Parathyroid adenoma (tissue), 2 donors: ENCODE data around the gene BARD1.

ENCODE experiments used
- H2AFZ ChIP-seq: fragments of 300-600 bp; sonication (generic); one replicate; pipeline ENCODE4 v1.7.0; 2017; ENCODE audit warnings: antibody characterized with exemption, mild to moderate bottlenecking
- H3K27ac ChIP-seq: fragments of 300-600 bp; sonication (generic); one replicate; pipeline ENCODE4 v1.7.0; 2017
- H3K27me3 ChIP-seq: fragments of 300-600 bp; sonication (generic); one replicate; pipeline ENCODE4 v1.7.0; 2017; ENCODE audit warnings: low read length; ENCODE audit not compliant: control insufficient read depth, insufficient read depth
- H3K36me3 ChIP-seq: fragments of 300-600 bp; sonication (generic); one replicate; pipeline ENCODE4 v1.7.0; 2017; ENCODE audit warnings: low read length; ENCODE audit not compliant: control insufficient read depth, insufficient read depth
- H3K4me1 ChIP-seq: fragments of 300-600 bp; sonication (generic); one replicate; pipeline ENCODE4 v1.7.0; 2017; ENCODE audit warnings: control low read depth
- H3K4me2 ChIP-seq: fragments of 300-600 bp; sonication (generic); one replicate; pipeline ENCODE4 v1.7.0; 2017; ENCODE audit warnings: low read length
- H3K4me3 ChIP-seq: fragments of 300-600 bp; sonication (generic); one replicate; pipeline ENCODE4 v1.7.0; 2017; ENCODE audit warnings: low read depth, low read length
- H3K79me2 ChIP-seq: fragments of 300-600 bp; sonication (generic); one replicate; pipeline ENCODE4 v1.7.0; 2017; ENCODE audit warnings: control low read depth
- H3K9ac ChIP-seq: fragments of 300-600 bp; sonication (generic); one replicate; pipeline ENCODE4 v1.7.0; 2017; ENCODE audit warnings: mild to moderate bottlenecking
- H3K9me3 ChIP-seq: fragments of 300-600 bp; sonication (generic); one replicate; pipeline ENCODE4 v1.7.0; 2017; ENCODE audit warnings: low read length; ENCODE audit not compliant: control insufficient read depth
- TF ChIP-seq, protein P1 (sequence below): fragments of 300-600 bp; sonication (generic); IDR thresholded peaks from one replicate; pipeline ENCODE4 v1.7.0; 2017; ENCODE audit warnings: antibody characterized with exemption, mild to moderate bottlenecking
- donor health status: primary hyperparathyroidism.

Gene BARD1

DNA sequence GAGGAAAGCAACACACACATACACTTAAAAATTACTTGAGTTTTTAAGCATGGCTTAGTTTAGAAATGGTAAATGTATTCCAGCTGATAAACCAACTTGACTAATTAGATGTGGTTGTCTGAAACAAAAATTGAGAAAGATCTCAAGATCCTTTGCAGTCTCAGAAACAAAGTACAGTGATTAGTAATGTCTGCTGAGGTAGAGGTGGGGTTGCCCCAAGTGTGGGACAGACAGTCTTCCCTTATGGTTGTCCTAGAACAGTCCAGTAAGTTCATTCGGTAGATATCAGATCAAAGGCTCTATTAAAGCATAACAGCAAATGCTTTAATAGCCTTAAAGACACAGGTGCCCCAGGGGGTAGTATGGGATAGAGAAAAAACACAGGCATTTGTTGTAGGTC lies 94.5 kb downstream of the BARD1 start:
- Histone ChIP-seq H3K27me3 (no peaks in the 10 kb centered on the region), H3K9ac (no peak overlapping the region), H3K4me1 (no peaks in the 10 kb centered on the region), H3K4me3 (no peak overlapping the region), H3K4me2 (no peak overlapping the region), H3K79me2 (no peaks in the 10 kb centered on the region), H3K36me3 (no peaks in the 10 kb centered on the region), H2AFZ (no peak overlapping the region), H3K9me3 (no peaks in the 10 kb centered on the region), H3K27ac (no peak overlapping the region)
- TF ChIP-seq, protein P1, sequence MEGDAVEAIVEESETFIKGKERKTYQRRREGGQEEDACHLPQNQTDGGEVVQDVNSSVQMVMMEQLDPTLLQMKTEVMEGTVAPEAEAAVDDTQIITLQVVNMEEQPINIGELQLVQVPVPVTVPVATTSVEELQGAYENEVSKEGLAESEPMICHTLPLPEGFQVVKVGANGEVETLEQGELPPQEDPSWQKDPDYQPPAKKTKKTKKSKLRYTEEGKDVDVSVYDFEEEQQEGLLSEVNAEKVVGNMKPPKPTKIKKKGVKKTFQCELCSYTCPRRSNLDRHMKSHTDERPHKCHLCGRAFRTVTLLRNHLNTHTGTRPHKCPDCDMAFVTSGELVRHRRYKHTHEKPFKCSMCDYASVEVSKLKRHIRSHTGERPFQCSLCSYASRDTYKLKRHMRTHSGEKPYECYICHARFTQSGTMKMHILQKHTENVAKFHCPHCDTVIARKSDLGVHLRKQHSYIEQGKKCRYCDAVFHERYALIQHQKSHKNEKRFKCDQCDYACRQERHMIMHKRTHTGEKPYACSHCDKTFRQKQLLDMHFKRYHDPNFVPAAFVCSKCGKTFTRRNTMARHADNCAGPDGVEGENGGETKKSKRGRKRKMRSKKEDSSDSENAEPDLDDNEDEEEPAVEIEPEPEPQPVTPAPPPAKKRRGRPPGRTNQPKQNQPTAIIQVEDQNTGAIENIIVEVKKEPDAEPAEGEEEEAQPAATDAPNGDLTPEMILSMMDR, result no peak

DNA sequence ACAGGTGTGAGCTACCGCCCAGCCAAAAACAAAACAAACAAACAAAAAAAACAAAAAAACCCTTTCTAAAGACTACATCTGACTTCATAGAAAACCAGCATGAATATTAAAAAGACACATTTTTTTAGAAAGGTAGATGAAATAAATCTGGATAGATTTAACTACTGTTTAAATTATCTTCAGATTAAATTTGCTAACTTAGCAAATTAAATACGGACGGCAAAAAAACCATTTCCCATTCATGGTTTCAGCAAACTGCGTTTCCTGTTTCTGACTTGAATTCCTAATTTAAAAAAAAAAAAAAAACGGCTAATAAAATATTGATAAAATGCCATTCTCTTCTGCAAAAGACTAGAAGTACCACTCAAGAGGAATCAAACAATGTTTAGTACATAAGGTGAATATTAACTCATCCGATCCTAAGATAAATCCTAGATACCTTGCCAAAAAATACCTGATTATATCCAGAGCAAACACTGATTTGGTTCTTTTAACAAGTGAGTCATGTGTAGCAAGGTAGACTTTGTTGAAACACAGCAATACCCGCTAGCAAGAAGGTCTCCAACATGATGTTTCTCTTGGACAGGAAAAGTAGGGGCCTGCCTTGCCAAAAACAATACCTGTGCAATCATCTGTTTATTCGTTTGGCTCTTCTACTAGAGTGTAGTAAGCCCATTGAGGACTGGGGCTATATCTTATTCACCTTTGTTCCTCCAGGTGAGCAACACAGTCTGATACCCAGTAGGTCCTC lies 96.2 kb downstream of the BARD1 start:
- TF ChIP-seq, protein P1, result no peak
- Histone ChIP-seq H3K36me3 (no peaks in the 10 kb centered on the region), H3K9me3 (no peaks in the 10 kb centered on the region), H3K79me2 (no peaks in the 10 kb centered on the region), H3K4me2 (no peak overlapping the region), H2AFZ (no peak overlapping the region), H3K4me1 (no peaks in the 10 kb centered on the region), H3K9ac (no peak overlapping the region), H3K27ac (no peak overlapping the region), H3K27me3 (no peaks in the 10 kb centered on the region), H3K4me3 (no peak overlapping the region)

DNA sequence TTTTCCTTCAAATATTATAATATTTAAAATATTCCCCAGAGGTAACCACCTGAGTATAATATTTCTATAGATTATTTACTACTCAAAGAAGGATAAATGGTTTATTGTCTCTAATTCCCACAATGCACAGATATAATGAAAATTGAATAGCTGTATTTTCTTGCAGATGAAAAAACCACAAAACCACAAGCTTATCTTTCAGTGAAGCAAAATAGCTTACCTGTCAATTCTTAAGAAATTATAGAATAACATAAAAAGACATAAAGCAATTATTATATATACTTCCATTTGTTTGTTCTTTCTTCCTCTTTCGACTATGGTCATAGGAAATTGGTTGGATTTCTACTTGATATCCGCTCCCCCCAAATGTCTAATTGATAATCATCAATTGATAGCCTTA lies 98.8 kb downstream of the BARD1 start:
- H2AFZ ChIP-seq, result no peak overlapping the region
- H3K36me3 ChIP-seq, result no peaks in the 10 kb centered on the region
- no peaks in the 10 kb centered on the region for H3K79me2 ChIP-seq
- H3K27me3 ChIP-seq, result no peaks in the 10 kb centered on the region
- H3K4me3 ChIP-seq, result no peak overlapping the region
- H3K9me3 ChIP-seq, result no peaks in the 10 kb centered on the region
- H3K9ac ChIP-seq, result no peak overlapping the region
- no peak overlapping the region for H3K4me2 ChIP-seq
- TF ChIP-seq, protein P1, result no peak
- no peak overlapping the region for H3K27ac ChIP-seq
- H3K4me1 ChIP-seq, result no peaks in the 10 kb centered on the region

DNA sequence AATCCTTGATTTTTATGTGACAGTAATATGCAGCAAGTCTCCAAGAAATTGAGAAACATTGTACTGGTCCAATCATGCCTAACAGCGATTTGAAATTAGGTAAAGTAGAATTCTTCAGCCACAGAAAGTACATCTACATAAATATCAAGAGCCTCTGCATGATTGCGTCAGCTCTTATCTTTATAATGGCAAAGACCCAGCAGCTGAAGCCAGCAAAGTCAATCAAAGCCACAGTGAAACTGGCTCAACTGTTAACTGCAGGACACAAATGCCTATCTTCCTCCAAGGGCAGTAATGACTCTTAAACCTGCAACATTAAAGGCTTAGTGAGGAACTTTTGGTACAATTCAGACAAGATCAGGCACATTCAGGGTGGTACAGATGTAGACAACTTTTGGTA lies 102.5 kb downstream of the BARD1 start:
- Histone ChIP-seq H3K27me3 (no peaks in the 10 kb centered on the region), H3K79me2 (no peaks in the 10 kb centered on the region), H2AFZ (peak overlapping the region; percentile 8), H3K4me1 (no peaks in the 10 kb centered on the region), H3K27ac (no peak overlapping the region), H3K4me3 (no peak overlapping the region), H3K9ac (no peak overlapping the region), H3K36me3 (no peaks in the 10 kb centered on the region), H3K9me3 (no peaks in the 10 kb centered on the region), H3K4me2 (no peak overlapping the region)
- TF ChIP-seq, protein P1, result no peak

DNA sequence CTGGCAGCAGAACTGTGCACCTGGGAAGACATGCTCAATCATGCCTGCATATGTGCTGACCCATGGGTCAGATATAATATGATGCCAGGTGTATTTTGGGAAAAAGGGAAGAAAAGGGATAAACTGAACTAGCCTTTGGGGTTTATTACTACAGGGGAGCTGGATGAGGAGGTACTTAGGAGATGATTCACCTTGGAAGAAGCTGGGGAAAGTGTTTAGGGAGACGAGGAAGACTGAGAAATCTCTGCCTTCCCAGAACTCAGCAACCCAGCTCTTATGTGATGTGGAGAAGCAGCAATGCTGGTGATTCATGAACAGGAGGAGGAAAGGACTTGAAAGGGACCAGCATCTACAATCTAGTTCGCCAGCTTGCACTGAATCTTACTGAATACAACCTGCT lies 110.2 kb downstream of the BARD1 start:
- TF ChIP-seq, protein P1, result no peak

More for the DNA sequence above, 110.2 kb downstream of the BARD1 start:
- no peaks in the 10 kb centered on the region for H3K4me1 ChIP-seq
- no peak overlapping the region for H3K4me3 ChIP-seq
- H3K27ac ChIP-seq, result no peak overlapping the region
- H3K4me2 ChIP-seq, result no peak overlapping the region
- no peaks in the 10 kb centered on the region for H3K79me2 ChIP-seq
- H2AFZ ChIP-seq, result no peak overlapping the region
- H3K36me3 ChIP-seq, result no peaks in the 10 kb centered on the region
- H3K9ac ChIP-seq, result no peak overlapping the region
- no peaks in the 10 kb centered on the region for H3K9me3 ChIP-seq
- H3K27me3 ChIP-seq, result no peaks in the 10 kb centered on the region
